ENCODE results near the gene SLC25A22.

Gene SLC25A22

DNA sequence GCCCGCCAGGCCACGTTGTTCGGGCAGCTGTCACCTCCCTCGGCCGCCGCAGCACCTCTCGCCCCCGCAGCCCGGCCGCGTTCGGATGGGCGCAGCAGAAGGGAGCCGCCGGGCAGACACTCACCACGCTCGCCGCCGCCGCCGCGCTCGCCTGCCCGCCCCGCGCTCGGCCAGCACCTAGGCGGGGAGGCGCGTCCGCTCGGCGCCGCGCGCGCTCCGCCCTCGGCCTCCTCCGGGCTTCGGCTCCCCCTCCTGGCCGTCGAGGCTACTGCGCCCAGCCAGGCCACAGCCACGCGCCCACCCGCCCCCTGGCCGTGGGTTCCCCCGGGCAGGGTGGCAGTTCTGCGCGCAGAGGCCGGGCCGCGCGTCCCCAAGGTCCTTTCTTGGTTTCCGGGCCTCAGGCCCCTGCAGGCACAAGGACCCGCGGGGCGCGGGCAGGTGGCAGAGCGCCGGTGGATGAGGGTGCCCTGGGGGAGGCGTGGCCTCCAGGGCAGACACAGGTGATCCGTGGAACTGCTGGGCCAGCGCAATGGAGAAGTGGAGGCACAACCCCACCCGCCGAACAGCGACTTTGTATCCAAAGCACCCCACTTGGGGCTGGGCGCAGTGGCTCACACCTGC is at the start of gene SLC25A22:
Gene SLC25A22, minus strand, starts transcription at position 189 of the 621 bp plus-strand sequence. CDS start 3,275 bp downstream, outside the sequence.
- DNase-seq: peak; percentile 80

DNA sequence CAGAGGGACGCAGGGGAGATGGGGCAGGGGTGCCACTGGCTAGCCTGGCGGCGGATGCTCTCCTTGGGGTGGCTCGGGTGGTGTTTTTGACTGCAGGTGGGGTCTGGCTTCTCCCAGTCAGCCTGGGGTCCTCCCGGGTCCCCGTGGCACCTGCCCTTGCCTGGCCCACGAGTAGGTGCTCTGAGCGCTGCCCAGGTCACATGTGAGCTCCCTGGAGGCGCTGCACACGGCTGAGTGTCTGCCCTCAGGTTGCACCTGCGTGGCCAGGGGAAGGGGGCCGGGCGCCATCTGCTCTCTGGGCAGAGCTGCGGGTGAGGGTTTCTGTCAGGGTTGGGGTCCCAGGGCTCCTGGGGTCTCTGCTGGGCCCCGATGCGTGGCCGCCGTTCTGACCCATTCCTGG is 49.8 kb upstream of the SLC25A22 start:
- DNase-seq: no peak

DNA sequence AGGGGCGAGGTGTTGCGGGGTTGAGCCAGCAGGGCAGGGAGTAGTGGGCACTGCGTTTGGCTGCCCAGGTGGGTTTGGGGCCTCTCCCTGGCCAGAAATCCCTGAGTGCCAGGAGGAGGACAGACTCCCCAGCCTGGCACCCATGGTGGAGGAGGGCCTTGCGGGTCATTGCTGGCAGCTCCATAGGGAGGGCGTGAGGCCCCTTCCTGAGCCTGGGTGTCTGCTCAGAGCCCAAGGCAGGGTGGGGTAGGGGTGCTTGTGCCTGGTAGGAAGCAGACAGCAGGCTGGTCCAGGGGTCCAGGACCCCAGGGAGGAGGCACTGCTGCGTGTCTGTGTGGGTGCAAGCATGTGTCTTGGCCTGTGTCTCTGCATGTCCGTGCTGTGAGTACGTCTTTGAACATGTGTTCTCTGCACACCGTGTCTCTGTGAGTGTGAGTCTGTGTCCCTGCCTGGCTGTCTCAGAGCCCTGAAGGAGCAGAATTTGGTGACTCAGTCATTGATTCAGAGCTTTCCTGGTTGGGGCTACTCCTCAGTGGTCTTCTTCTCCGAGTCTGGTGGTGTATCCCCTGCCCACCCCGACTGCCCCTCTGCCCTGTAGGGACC is 48.5 kb upstream of the SLC25A22 start:
- no peak for DNase-seq

DNA sequence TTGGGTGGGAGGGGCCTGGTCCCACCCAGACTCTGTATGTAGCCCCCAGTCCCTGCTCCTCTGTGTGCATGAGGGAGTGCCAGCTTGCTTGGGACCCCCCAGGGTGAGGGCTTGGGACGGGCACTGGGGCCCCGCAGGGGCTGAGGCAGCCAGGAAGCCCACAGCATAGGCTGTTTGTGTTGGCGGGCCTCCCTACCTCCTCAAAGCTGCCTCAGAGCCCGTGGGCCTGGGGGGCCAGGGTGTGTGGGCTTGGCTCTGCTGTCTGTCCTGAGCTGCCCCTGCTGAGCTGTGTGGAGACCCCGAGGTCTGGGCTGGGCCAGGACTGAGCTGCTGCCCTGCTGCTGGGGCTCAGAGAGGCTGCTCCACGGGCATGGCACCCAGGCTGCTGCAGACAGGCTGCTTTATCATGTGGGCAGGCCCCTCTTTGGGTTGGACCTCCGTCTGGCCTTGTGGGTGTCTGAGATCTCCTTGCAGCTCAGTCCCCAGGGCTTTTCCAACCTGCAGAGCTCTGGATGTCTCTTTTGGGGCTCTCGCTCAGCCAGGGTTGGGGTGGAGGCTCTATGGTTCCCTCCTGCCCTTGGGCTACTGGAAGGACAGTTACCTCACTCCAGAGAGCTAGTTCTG is 47.9 kb upstream of the SLC25A22 start:
- DNase-seq: no peak

GRCh38 chr11:844693-845644 is 46.9 kb upstream of the SLC25A22 start:
- peak; percentile 35 for DNase-seq

- peak; percentile 71 for DNase-seq
Observed at GRCh38 chr11:843818-844692, 46.0 kb upstream of the SLC25A22 start.

DNA sequence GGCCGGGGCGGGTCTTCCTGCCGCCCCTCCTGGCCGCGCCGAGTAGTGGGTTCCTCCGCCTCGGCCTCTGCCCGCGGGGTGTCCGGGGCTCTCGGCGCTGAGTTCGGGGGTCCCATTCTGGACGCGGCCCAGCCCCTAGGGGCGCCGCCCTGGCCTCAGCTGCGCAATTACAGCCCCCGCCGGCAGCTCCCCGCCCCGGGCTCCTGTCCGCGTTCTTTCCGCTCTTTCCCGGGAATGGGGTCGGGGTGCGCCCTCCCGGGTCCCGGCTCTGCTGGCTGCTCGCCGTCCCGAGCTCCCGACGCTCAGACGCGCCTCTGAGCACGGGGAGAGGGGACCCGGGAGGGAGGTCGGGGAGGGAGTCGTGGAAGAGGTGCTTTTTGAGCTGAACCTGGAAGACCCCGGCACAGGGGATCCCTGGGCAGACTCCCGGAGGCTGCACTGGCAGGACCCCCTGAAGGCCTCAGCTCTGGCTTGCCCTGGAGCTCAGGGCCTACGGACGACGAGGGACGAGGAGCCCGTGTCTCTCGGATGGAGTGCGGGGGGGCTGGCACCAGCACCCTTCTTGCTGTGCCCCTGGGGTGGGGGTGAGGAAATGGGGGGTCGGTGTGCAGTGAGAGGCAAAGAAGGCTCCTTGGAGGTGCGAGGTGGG is 45.1 kb upstream of the SLC25A22 start:
- no peak for DNase-seq

- peak; percentile 88 for DNase-seq
Observed at GRCh38 chr11:842370-843002, 44.4 kb upstream of the SLC25A22 start, which contains the start of the genes POLR2L and TSPAN4. POLR2L (minus strand) TSS chr11:842529; CDS start chr11:842508, 21 bp downstream. TSPAN4 (plus strand) TSS chr11:842852; CDS start chr11:850305, 7,453 bp downstream.

DNA sequence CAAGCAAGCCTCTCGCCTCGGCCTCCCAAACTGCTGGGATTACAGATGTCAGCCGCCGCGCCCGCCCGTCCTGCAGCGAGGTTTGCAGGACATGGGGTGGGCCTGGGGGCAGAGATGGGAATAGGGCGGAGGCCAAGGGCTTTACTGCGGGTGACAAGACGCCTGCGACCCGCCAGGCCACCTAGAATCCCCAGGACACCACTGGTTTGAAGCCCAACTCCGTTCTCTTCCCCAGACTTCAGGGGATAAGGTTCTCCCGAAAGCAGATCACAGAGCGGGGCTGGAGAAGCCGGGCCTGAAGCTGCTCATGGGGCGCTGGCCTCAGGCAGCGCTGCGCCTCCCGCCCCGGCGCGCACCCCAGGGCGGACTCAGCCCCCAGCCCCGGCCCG is 43.9 kb upstream of the SLC25A22 start:
- DNase-seq: no peak

- DNase-seq: no peak
Observed at GRCh38 chr11:839875-840617, 42.0 kb upstream of the SLC25A22 start.

GRCh38 chr11:839280-839623 is 41.2 kb upstream of the SLC25A22 start:
- DNase-seq: no peak

DNA sequence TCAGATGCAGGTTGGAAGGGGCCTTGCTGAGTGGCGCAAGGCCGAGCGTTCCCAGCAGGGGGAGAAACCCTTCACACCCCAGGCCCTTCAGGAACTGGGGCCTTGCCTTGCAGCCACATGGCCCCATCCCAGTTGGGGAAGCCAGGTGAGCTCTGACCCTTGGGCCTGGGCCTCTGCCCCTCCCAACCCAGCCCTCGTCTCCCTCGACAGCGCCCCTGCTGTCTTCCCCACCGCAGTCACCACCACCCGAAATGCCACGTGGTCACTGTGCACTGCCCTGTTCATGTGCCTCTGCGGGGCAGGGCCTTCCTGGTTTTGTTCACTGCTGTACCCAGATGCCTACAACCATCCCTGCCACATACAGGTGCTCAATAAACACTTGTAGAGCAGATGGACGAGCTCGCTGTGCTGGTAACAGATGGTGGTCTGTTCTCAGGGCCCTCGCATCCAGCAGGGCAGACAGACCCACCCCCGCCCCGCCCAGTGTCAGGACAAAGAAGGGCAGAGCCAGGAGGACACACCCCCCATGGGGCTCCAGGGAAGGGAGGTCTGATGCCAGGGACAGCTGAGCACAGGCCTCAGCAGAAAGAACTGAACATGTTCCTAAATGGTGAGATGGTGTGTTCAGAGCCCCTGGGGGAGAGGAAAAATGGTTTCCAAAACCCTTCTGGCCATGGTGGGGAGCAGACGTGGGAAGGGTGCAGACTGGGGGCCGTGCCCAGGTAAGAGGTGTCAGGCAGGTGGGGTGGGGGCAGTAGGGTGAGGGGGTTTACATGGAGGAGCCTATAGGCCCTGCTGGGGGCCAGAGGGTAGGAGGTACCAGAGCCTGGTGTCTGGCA is 40.6 kb upstream of the SLC25A22 start:
- DNase-seq: no peak

GRCh38 chr11:837990-838307 is 39.9 kb upstream of the SLC25A22 start:
- DNase-seq: no peak

DNA sequence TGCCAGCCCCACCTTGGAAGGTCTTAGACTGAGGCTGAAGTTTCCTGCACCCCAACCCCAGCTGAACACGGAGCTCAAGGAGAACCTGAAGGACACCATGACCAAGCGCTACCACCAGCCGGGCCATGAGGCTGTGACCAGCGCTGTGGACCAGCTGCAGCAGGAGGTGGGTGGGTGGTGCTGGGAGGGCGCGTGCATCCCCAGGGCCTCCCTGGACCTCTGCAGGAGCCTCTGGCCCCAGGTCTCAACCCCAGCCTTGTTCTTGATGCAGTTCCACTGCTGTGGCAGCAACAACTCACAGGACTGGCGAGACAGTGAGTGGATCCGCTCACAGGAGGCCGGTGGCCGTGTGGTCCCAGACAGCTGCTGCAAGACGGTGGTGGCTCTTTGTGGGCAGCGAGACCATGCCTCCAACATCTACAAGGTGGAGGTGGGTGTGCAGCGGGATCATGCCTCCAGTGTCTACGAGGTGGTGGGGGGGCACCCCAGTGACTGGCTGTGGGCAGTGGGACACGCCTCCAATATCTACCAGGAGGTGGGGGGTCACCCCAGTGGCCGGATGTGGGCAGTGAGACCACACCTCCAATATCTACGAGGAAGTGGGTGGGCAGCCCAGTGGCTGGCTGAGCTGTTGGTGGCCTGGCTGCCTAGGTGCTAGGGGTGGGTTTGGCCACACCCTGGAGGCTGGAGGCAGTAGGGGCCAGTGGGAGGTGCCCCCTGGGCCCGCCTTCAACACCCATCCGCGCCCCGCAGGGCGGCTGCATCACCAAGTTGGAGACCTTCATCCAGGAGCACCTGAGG is 39.3 kb upstream of the SLC25A22 start:
- DNase-seq: no peak

DNA sequence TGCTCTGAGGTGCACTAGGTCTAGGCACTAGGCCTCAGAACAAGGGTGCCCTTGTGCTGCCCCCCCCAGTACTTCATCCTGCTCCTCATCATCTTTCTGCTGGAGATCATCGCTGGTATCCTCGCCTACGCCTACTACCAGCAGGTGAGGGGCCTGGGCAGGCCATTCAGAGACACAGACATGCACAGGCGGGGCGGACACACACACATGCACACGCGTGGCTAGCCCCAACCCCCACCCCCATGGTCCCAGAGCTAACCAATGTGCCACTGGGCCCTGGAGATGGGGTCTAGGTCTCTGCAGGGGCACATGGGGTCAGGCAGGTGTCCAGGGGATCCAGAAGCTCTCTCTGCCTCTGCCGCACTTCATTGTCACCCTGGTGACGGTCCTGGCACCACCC is 38.6 kb upstream of the SLC25A22 start:
- DNase-seq: no peak

- DNase-seq: no peak
Observed at GRCh38 chr11:836274-836673, 38.2 kb upstream of the SLC25A22 start.

GRCh38 chr11:834371-835316 is 36.6 kb upstream of the SLC25A22 start:
- DNase-seq: peak; percentile 49

Data from inflammatory macrophage treated with lipopolysaccharide for 4 hours (primary cell).